ENCODE measurements around the gene ERCC6L2.

The ERCC6L2 gene

DNA sequence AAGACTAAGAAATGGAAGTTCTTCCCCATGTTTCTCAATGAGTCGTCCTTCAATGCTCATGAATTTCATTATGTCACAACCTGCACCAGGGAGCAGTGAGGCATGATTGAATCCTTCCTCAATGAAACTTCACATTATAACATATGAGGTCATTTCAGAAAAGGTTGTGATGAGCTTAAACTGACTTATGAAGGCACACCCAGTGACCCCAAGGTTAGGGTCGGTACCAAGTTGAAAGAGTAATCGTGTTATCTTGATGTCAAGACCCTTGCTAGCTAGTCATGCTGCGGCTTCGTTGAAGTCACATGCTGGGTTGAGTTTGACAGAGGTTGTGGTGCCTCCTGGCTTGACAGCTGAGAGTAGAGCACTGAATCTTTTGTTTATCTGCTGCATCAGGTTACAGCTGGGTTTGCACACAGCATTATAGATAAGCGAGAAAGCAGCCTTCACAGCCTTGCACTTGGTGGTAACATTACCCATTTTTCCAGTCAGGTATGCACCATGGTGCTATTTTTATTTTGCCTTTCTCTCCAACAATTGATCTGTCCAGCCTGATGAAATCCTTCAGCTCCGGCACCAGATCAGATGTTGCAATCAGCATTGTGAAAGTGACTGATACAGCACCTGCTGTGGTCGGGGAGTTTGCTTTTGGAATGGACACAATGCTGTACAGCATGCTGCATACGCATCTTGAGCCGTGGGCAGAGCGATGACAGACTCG is 133.2 kb downstream of the ERCC6L2 start:
- Histone ChIP-seq H3K9me3 (ENCODE audit: control insufficient read depth, insufficient read depth, low read length) (no peaks in the 10 kb centered on the region), H3K9me2 (replicated peaks; ENCODE audit: control insufficient read depth, low read length) (no peaks in the 10 kb centered on the region), H3K36me3 (ENCODE audit: control insufficient read depth, low read length) (peaks cover 16% of the 10 kb centered on the region), H3K79me2 (ENCODE audit: control insufficient read depth, low read length) (no peaks in the 10 kb centered on the region), H3K4me3 (ENCODE audit: low read length) (no peak overlapping the region), H3K4me1 (ENCODE audit: control insufficient read depth, low read length) (no peaks in the 10 kb centered on the region), H4K20me1 (ENCODE audit: control insufficient read depth, insufficient read depth, low read depth, low read length) (no peaks in the 10 kb centered on the region), H3K27me3 (ENCODE audit: control insufficient read depth, low read length) (no peaks in the 10 kb centered on the region), H3K27ac (ENCODE audit: low read depth, low read length) (no peak overlapping the region), H3F3A (ENCODE audit: control insufficient read depth, insufficient read depth) (no peaks in the 10 kb centered on the region), H3K4me2 (ENCODE audit: low read length) (no peak overlapping the region)
- TF ChIP-seq EZH2phosphoT487 (IDR thresholded peaks at IDR 0.05; ENCODE audit: borderline replicate concordance, low read length) = no peak
- TF ChIP-seq, protein P1, sequence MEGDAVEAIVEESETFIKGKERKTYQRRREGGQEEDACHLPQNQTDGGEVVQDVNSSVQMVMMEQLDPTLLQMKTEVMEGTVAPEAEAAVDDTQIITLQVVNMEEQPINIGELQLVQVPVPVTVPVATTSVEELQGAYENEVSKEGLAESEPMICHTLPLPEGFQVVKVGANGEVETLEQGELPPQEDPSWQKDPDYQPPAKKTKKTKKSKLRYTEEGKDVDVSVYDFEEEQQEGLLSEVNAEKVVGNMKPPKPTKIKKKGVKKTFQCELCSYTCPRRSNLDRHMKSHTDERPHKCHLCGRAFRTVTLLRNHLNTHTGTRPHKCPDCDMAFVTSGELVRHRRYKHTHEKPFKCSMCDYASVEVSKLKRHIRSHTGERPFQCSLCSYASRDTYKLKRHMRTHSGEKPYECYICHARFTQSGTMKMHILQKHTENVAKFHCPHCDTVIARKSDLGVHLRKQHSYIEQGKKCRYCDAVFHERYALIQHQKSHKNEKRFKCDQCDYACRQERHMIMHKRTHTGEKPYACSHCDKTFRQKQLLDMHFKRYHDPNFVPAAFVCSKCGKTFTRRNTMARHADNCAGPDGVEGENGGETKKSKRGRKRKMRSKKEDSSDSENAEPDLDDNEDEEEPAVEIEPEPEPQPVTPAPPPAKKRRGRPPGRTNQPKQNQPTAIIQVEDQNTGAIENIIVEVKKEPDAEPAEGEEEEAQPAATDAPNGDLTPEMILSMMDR (IDR thresholded peaks at IDR 0.05; ENCODE audit: low read depth, low read length, poor library complexity, severe bottlenecking) = no peak

DNA sequence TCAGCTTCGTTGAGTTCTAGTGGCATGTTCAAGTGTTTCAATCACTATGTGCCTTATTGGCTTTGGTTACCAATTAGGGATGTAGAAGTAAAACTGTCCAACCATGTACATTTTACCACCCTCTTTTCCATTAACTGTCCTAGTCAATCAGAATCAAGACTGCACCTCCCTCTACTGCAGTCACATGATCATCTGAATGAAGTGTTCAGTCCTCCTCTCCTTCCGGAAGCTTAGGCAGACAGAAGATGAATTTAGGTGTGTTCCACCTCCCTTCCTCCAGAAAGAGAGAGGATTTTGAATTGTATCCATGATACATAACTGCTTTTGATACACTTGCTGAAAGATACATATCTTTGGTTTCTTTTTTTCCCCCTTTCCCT is 133.7 kb downstream of the ERCC6L2 start:
- Histone ChIP-seq H3K36me3 (ENCODE audit: control insufficient read depth, low read length) (peaks cover 19% of the 10 kb centered on the region), H3K4me2 (ENCODE audit: low read length) (no peak overlapping the region)
- no peak for TF ChIP-seq EZH2phosphoT487 (IDR thresholded peaks at IDR 0.05; ENCODE audit: borderline replicate concordance, low read length)
- TF ChIP-seq, protein P1 (IDR thresholded peaks at IDR 0.05; ENCODE audit: low read depth, low read length, poor library complexity, severe bottlenecking) = no peak

DNA sequence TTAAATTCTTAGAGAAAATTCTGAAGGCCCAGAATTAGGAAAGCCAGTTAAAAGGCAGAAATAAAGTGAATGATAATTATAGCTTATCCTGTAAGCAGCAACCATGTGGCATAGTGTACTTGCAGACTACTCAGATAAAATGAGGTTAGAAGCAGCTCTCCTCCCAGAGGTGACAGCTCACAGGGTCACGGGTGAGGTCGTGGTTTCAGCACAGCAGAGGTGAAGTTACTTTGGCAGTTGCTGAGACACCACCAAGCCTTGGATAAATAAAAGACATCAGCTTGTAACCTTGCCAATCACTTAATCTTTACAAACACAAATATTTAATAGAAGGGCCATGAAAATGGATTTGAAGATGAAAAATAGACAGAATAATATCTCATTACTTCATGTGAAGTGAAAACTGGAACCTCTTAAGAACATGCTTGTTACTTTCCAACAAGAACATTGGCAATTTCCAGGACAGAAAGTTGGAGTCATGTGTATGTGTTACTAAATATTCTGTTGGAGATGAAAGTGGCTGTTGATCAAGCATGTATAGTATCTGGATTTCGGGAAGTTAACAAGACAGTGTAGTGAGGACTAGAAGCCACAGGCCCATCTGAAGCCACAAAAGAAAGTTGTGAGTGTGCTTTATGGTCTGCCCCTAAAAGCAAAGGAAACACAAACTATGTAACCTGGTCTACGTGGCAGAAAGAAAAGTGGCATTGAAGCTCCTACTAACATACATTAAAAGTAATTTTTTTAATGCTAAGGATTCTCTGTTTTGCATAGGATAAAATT is 134.4 kb downstream of the ERCC6L2 start:
- TF ChIP-seq EZH2phosphoT487 (IDR thresholded peaks at IDR 0.05; ENCODE audit: borderline replicate concordance, low read length) = no peak
- TF ChIP-seq, protein P1 (IDR thresholded peaks at IDR 0.05; ENCODE audit: low read depth, low read length, poor library complexity, severe bottlenecking) = no peak
- Histone ChIP-seq H3K79me2 (ENCODE audit: control insufficient read depth, low read length) (no peaks in the 10 kb centered on the region), H3F3A (ENCODE audit: control insufficient read depth, insufficient read depth) (no peaks in the 10 kb centered on the region), H4K20me1 (ENCODE audit: control insufficient read depth, insufficient read depth, low read depth, low read length) (no peaks in the 10 kb centered on the region), H3K36me3 (ENCODE audit: control insufficient read depth, low read length) (peaks cover 17% of the 10 kb centered on the region), H3K27me3 (ENCODE audit: control insufficient read depth, low read length) (no peaks in the 10 kb centered on the region), H3K27ac (ENCODE audit: low read depth, low read length) (no peak overlapping the region), H3K4me1 (ENCODE audit: control insufficient read depth, low read length) (no peaks in the 10 kb centered on the region), H3K4me3 (ENCODE audit: low read length) (no peak overlapping the region), H3K9me3 (ENCODE audit: control insufficient read depth, insufficient read depth, low read length) (no peaks in the 10 kb centered on the region), H3K9me2 (replicated peaks; ENCODE audit: control insufficient read depth, low read length) (no peaks in the 10 kb centered on the region), H3K4me2 (ENCODE audit: low read length) (no peak overlapping the region)

More for the DNA sequence above, 133.7 kb downstream of the ERCC6L2 start:
- H3K9me2 ChIP-seq (replicated peaks; ENCODE audit: control insufficient read depth, low read length) = no peaks in the 10 kb centered on the region
- H3K27ac ChIP-seq (ENCODE audit: low read depth, low read length) = no peak overlapping the region
- H4K20me1 ChIP-seq (ENCODE audit: control insufficient read depth, insufficient read depth, low read depth, low read length) = no peaks in the 10 kb centered on the region
- no peak overlapping the region for H3K4me3 ChIP-seq (ENCODE audit: low read length)
- H3F3A ChIP-seq (ENCODE audit: control insufficient read depth, insufficient read depth) = no peaks in the 10 kb centered on the region
- no peaks in the 10 kb centered on the region for H3K9me3 ChIP-seq (ENCODE audit: control insufficient read depth, insufficient read depth, low read length)
- H3K79me2 ChIP-seq (ENCODE audit: control insufficient read depth, low read length) = no peaks in the 10 kb centered on the region
- no peaks in the 10 kb centered on the region for H3K27me3 ChIP-seq (ENCODE audit: control insufficient read depth, low read length)
- no peaks in the 10 kb centered on the region for H3K4me1 ChIP-seq (ENCODE audit: control insufficient read depth, low read length)

Data from DOHH2 (cell line).